SK-N-MC (cell line): Measurements from ENCODE around the gene ZMYND8.

Experiments
- EZH2 ChIP-seq: fragments of 200-600 bp; sonication (generic); IDR thresholded peaks from one replicate; pipeline ENCODE4 v1.6.1; 2017; ENCODE audit warnings: antibody characterized with exemption
- FOXP2 ChIP-seq: optimal IDR thresholded peaks from 2 replicates; pipeline ENCODE3; 2011; ENCODE audit warnings: mild to moderate bottlenecking, moderate library complexity; ENCODE audit not compliant: insufficient read depth; ENCODE audit errors: extremely low read length, control extremely low read depth
- POLR2AphosphoS5 ChIP-seq: IDR thresholded peaks from 2 replicates; pipeline ENCODE4 v1.6.1; 2012; ENCODE audit warnings: mild to moderate bottlenecking, low read depth, low read length, borderline replicate concordance

GRCh38 chr20:47293631-47294030 lies 62.9 kb downstream of the ZMYND8 start:
- TF ChIP-seq POLR2AphosphoS5 (no peak), EZH2 (no peak), FOXP2 (no peak)
